Neural cell (in vitro differentiated cells): Measurements from ENCODE around the gene WDR87. TPM values are rescaled to one million over a fixed set of nuclear protein-coding genes. Genes with fewer than 3 reads are reported as not detected.

Source experiments
- H2AFZ ChIP-seq: fragments of 200-600, 300-800 bp; sonication (generic), shearing (Covaris generic); 2 replicates; pipeline ENCODE4 v1.6.0; 2014; ENCODE audit warnings: low read depth, mild to moderate bottlenecking, antibody characterized with exemption, low read length, moderate library complexity
- H3F3A ChIP-seq: fragments of 200-600 bp; shearing (Covaris generic); 2 replicates; pipeline ENCODE4 v1.6.1; 2016; ENCODE audit warnings: mild to moderate bottlenecking, moderate library complexity, mixed read lengths, antibody characterized with exemption, low read length; ENCODE audit not compliant: insufficient read depth, poor library complexity, severe bottlenecking
- H3K27ac ChIP-seq: fragments of 200-600, 300-800 bp; sonication (generic), shearing (Covaris generic); 2 replicates; pipeline ENCODE4 v1.5.1; 2014; ENCODE audit warnings: mild to moderate bottlenecking, low read length, moderate library complexity
- H3K27me3 ChIP-seq: fragments of 300-800, 200-600 bp; sonication (generic), shearing (Covaris generic); 2 replicates; pipeline ENCODE4 v1.6.0; 2014; ENCODE audit warnings: mild to moderate bottlenecking, low read depth, low read length, moderate library complexity; ENCODE audit not compliant: insufficient read depth
- H3K36me3 ChIP-seq: fragments of 300-800, 200-600 bp; sonication (generic), shearing (Covaris generic); 2 replicates; pipeline ENCODE4 v1.5.1; 2014; ENCODE audit warnings: mild to moderate bottlenecking, antibody characterized with exemption, low read length, moderate library complexity; ENCODE audit not compliant: insufficient read depth
- H3K4me2 ChIP-seq: fragments of 300-800, 200-600 bp; sonication (generic), shearing (Covaris generic); 2 replicates; pipeline ENCODE4 v1.6.0; 2014; ENCODE audit warnings: mild to moderate bottlenecking, low read length
- H3K4me3 ChIP-seq: fragments of 300-800, 200-600 bp; sonication (generic), shearing (Covaris generic); 2 replicates; pipeline ENCODE4 v1.5.1; 2014; ENCODE audit warnings: mild to moderate bottlenecking, low read length, moderate library complexity
- H3K79me2 ChIP-seq: fragments of 200-600 bp; shearing (Covaris generic); replicated peaks from 2 replicates; pipeline ENCODE4 v1.6.0; 2014; ENCODE audit warnings: mild to moderate bottlenecking, low read length, moderate library complexity; ENCODE audit not compliant: insufficient read depth
- H3K9ac ChIP-seq: fragments of 300-800, 200-600 bp; sonication (generic), shearing (Covaris generic); 2 replicates; pipeline ENCODE4 v1.6.1; 2016; ENCODE audit warnings: mild to moderate bottlenecking, low read length, mixed read lengths
- H3K9me2 ChIP-seq: fragments of 200-600 bp; shearing (Covaris generic); 2 replicates; pipeline ENCODE4 v1.6.1; 2016; ENCODE audit warnings: mild to moderate bottlenecking, low read length, mixed read lengths; ENCODE audit not compliant: insufficient read depth
- H3K9me3 ChIP-seq: fragments of 200-600, 300-800 bp; sonication (generic), shearing (Covaris generic); 2 replicates; pipeline ENCODE4 v1.6.1; 2016; ENCODE audit warnings: mild to moderate bottlenecking, mixed run types, low read length, moderate library complexity, mixed read lengths
- H4K20me1 ChIP-seq: fragments of 200-600 bp; shearing (Covaris generic); 2 replicates; pipeline ENCODE4 v1.6.1; 2016; ENCODE audit warnings: mild to moderate bottlenecking, mixed run types; ENCODE audit not compliant: insufficient read depth
- CTCF ChIP-seq: fragments of 450-650 bp; IDR thresholded peaks from 2 replicates; pipeline ENCODE4 v1.5.1; 2014; ENCODE audit warnings: antibody characterized with exemption, mild to moderate bottlenecking, moderate library complexity; ENCODE audit not compliant: poor library complexity, severe bottlenecking
- EP300 ChIP-seq: fragments of 450-650 bp; conservative IDR thresholded peaks from 2 replicates; pipeline ENCODE4 v1.6.1; 2014; ENCODE audit warnings: antibody characterized with exemption, mild to moderate bottlenecking, moderate library complexity; ENCODE audit not compliant: poor library complexity, severe bottlenecking
- EZH2 ChIP-seq: fragments of 200-600, 300-800 bp; shearing (Covaris generic), sonication (generic); IDR thresholded peaks from 2 replicates; pipeline ENCODE4 v1.6.1; 2014; ENCODE audit warnings: antibody characterized with exemption, low read length, borderline replicate concordance, mild to moderate bottlenecking; ENCODE audit not compliant: insufficient read depth, poor library complexity, severe bottlenecking
- MXI1 ChIP-seq: fragments of 450-650 bp; conservative IDR thresholded peaks from 2 replicates; pipeline ENCODE4 v1.6.1; 2014; ENCODE audit warnings: antibody characterized with exemption, mild to moderate bottlenecking; ENCODE audit not compliant: poor library complexity, severe bottlenecking
- POLR2AphosphoS5 ChIP-seq: IDR thresholded peaks from 2 replicates; pipeline ENCODE4 v1.6.1; 2012
- RAD21 ChIP-seq: fragments of 450-650 bp; conservative IDR thresholded peaks from 2 replicates; pipeline ENCODE4 v1.6.1; 2014; ENCODE audit warnings: antibody characterized with exemption, mild to moderate bottlenecking, moderate library complexity
- REST ChIP-seq: IDR thresholded peaks from 2 replicates; pipeline ENCODE4 v1.6.1; 2012; ENCODE audit warnings: borderline replicate concordance
- SMC3 ChIP-seq: fragments of 450-650 bp; conservative IDR thresholded peaks from 2 replicates; pipeline ENCODE4 v1.6.1; 2014; ENCODE audit warnings: antibody characterized with exemption, mild to moderate bottlenecking, moderate library complexity; ENCODE audit not compliant: poor library complexity
- TAF1 ChIP-seq: IDR thresholded peaks from 2 replicates; pipeline ENCODE4 v1.6.1; 2012; ENCODE audit warnings: low read depth
- polyA plus RNA-seq: library from polyadenylated mRNA; depleted of rRNA; stranded (reverse); fragments of >200 nt; gene quantifications from 2 replicates; pipeline ENCODE4 v1.2.3, GENCODE V29; 2014

WDR87 gene
- polyA plus RNA-seq, 1 donor from 2014 or later = not detected

- no peak overlapping the region for H3K4me3 ChIP-seq
- H2AFZ ChIP-seq = no peak overlapping the region
- no peak overlapping the region for H3K9ac ChIP-seq
- H3K27me3 ChIP-seq = no peaks in the 10 kb centered on the region
- no peak overlapping the region for H3K27ac ChIP-seq
- H3K9me2 ChIP-seq = no peaks in the 10 kb centered on the region
- TF ChIP-seq MXI1 (no peak), EZH2 (no peak), TAF1 (no peak), CTCF (no peak), RAD21 (no peak), REST (no peak), POLR2AphosphoS5 (no peak), EP300 (no peak), SMC3 (no peak)
- H3K9me3 ChIP-seq = no peaks in the 10 kb centered on the region
- no peaks in the 10 kb centered on the region for H3K36me3 ChIP-seq
- no peaks in the 10 kb centered on the region for H3K79me2 ChIP-seq
- no peak overlapping the region for H3K4me2 ChIP-seq
- no peaks in the 10 kb centered on the region for H3F3A ChIP-seq
- no peaks in the 10 kb centered on the region for H4K20me1 ChIP-seq
Observed at GRCh38 chr19:37943480-37943879, 37.1 kb upstream of the WDR87 start.

GRCh38 chr19:37942516-37942902 lies 36.1 kb upstream of the WDR87 start:
- Histone ChIP-seq H3K36me3 (no peaks in the 10 kb centered on the region), H2AFZ (no peak overlapping the region), H3F3A (no peaks in the 10 kb centered on the region), H3K4me2 (no peak overlapping the region), H3K27ac (no peak overlapping the region), H3K4me3 (no peak overlapping the region), H3K9ac (no peak overlapping the region), H3K79me2 (no peaks in the 10 kb centered on the region), H3K9me2 (no peaks in the 10 kb centered on the region), H4K20me1 (no peaks in the 10 kb centered on the region), H3K27me3 (no peaks in the 10 kb centered on the region), H3K9me3 (no peaks in the 10 kb centered on the region)
- TF ChIP-seq MXI1 (no peak), POLR2AphosphoS5 (no peak), EZH2 (no peak), CTCF (no peak), EP300 (no peak), RAD21 (no peak), SMC3 (no peak), TAF1 (no peak), REST (no peak)
